HUES6 (cell line): ENCODE measurements around the gene HEXD.

ENCODE experiments used
- H3K27ac ChIP-seq: 2 replicates; pipeline ENCODE4 v1.7.0; 2013; ENCODE audit warnings: low read depth, mild to moderate bottlenecking, low read length, inconsistent platforms
- H3K27me3 ChIP-seq: 2 replicates; pipeline ENCODE4 v1.6.1; 2013; ENCODE audit warnings: low read length; ENCODE audit not compliant: control insufficient read depth, insufficient read depth
- H3K36me3 ChIP-seq: 2 replicates; pipeline ENCODE4 v1.6.1; 2013; ENCODE audit warnings: low read length; ENCODE audit not compliant: control insufficient read depth, insufficient read depth
- H3K4me1 ChIP-seq: 2 replicates; pipeline ENCODE4 v1.6.1; 2013; ENCODE audit warnings: low read length; ENCODE audit not compliant: control insufficient read depth, insufficient read depth
- H3K4me3 ChIP-seq: 2 replicates; pipeline ENCODE4 v1.5.1; 2013; ENCODE audit warnings: low read depth, low read length
- H3K9ac ChIP-seq: one replicate; pipeline ENCODE4 v1.6.1; 2013; ENCODE audit warnings: mild to moderate bottlenecking, low read length
- H3K9me3 ChIP-seq: 2 replicates; pipeline ENCODE4 v1.6.1; 2013; ENCODE audit warnings: low read depth, low read length; ENCODE audit not compliant: control insufficient read depth, insufficient read depth

HEXD gene

DNA sequence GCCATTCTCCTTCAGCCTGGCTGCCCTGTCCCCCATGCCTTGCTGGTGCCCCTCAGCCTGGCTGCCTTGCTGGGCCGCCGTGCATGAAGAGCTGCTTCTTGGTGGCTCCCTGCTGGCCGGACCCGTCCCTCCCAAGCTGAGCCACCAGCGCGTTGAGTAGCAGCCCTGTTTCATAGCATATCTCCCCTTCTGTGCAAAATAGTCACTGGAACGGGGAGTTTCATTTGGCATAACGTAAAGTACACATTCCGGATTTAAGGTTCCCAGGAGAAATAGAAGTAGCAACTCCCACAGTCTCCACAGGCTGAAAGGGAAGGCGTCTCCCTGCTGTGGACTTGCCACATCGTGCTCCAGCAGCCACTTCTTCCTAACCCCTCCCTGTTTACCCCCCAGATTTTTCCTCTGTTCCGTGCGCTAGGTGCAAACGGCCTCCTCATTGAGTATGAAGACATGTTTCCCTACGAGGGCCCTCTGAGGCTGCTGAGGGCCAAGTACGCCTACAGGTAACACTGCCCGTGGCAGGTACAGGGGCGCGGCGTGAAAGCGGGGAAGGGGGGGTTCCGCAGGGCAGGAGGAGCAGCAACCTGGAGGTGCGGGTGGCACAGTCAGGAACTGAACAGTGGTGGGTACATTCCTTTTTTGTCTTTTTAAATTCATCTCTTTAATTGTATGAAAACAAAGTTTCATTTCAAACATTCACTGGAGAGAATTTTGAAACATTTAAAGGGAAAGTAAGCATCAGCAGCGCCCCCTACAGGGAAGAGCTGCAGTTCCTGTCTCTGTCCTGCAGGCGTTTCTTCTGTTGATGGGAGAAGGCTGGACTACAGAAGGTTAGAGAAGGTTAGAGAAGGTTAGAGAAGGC, 6.1 kb downstream of the HEXD start:
- no peak overlapping the region for H3K27ac ChIP-seq
- no peaks in the 10 kb centered on the region for H3K4me1 ChIP-seq
- no peak overlapping the region for H3K4me3 ChIP-seq
- no peak overlapping the region for H3K9ac ChIP-seq
- H3K9me3 ChIP-seq, result peaks cover 3% of the 10 kb centered on the region; the same call in 1 of the 2 replicates
- no peaks in the 10 kb centered on the region for H3K27me3 ChIP-seq
- H3K36me3 ChIP-seq, result peaks cover 5% of the 10 kb centered on the region; the same call in 1 of the 2 replicates

DNA sequence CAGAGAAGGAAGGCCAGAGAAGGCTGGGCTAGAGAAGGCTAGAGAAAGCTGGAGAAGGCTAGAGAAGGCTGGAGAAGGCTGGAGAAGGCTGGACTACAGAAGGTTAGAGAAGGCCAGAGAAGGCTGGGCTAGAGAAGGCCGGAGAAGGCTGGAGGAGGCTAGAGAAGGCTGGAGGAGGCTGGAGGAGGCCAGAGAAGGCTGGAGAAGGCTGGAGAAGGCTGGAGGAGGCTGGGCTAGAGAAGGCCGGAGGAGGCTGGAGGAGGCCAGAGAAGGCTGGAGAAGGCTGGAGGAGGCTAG, 6.7 kb downstream of the HEXD start:
- Histone ChIP-seq H3K36me3 (peaks cover 5% of the 10 kb centered on the region; the same call in 1 of the 2 replicates), H3K27ac (no peak overlapping the region), H3K27me3 (no peaks in the 10 kb centered on the region), H3K4me1 (no peaks in the 10 kb centered on the region), H3K9ac (no peak overlapping the region), H3K4me3 (no peak overlapping the region), H3K9me3 (peaks cover 3% of the 10 kb centered on the region; the same call in 1 of the 2 replicates)

DNA sequence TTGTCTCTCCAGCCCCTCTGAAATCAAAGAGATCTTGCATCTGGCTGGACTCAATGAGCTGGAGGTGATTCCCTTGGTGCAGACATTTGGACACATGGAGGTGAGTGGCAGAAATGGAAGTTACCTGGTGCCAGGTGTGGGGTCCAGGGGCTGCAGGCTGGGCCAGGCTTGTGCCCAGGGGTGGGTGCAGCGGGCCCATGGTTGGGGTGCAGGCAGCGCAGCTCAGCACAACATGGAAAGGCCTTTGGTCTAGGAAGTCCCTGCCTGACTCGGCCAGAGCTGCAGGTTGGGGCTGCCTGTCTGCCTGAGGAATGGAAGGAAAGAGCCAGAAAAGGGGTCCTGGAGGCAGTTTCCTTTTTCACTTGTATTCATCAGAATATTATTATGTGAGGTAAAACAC, 10.4 kb downstream of the HEXD start:
- H3K27ac ChIP-seq, result no peak overlapping the region
- H3K4me3 ChIP-seq, result no peak overlapping the region

DNA sequence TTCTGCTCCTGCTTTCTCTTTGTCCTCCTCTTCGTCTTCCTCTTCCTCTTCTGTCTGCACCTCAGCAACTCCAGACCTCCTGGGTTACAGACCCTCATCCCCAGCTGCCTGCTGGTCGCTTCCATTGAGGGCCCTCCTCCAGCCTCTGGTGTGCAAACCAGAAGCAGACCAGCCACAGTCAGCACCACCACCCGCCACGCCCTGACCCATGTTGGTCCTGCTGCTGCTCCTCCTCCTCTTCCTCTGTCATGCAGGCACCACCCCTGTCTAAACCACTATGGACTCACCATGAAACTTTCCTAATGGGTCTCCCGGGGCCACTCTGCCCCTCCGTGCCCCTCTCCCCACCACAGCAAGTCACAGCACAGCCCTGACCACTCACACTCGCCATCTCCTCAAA, 11.7 kb downstream of the HEXD start:
- H3K4me3 ChIP-seq, result no peak overlapping the region
- H3K4me1 ChIP-seq, result no peaks in the 10 kb centered on the region
- H3K36me3 ChIP-seq, result peaks cover 6% of the 10 kb centered on the region
- H3K9me3 ChIP-seq, result no peaks in the 10 kb centered on the region
- no peak overlapping the region for H3K9ac ChIP-seq
- no peaks in the 10 kb centered on the region for H3K27me3 ChIP-seq
- H3K27ac ChIP-seq, result no peak overlapping the region

More for the DNA sequence above, 10.4 kb downstream of the HEXD start:
- no peak overlapping the region for H3K9ac ChIP-seq
- H3K4me1 ChIP-seq, result no peaks in the 10 kb centered on the region
- peaks cover 4% of the 10 kb centered on the region for H3K36me3 ChIP-seq
- H3K27me3 ChIP-seq, result no peaks in the 10 kb centered on the region
- no peaks in the 10 kb centered on the region for H3K9me3 ChIP-seq

DNA sequence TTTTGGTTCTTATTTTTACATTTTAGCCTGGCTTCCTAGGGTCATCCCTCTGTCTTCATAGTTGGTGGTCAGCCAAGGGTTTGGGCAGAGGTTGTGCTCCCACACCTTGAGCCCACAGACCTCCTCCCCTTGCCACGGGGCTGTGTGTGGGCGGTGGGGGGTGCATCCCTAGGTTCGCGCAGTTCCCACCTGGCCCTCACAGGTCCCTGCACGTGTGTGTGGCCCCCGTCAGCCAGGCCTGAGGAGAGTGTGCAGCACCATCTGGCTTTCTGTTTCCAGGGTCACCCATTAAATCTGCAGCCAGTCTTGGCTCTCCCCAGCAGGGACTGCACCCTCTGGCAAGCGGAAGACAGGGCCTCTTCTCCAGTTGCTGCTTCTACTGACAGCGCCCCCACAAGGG, 13.9 kb downstream of the HEXD start:
- Histone ChIP-seq H3K4me1 (no peaks in the 10 kb centered on the region), H3K9me3 (no peaks in the 10 kb centered on the region), H3K27ac (no peak overlapping the region), H3K36me3 (peaks cover 7% of the 10 kb centered on the region), H3K4me3 (no peak overlapping the region), H3K27me3 (no peaks in the 10 kb centered on the region), H3K9ac (no peak overlapping the region)

DNA sequence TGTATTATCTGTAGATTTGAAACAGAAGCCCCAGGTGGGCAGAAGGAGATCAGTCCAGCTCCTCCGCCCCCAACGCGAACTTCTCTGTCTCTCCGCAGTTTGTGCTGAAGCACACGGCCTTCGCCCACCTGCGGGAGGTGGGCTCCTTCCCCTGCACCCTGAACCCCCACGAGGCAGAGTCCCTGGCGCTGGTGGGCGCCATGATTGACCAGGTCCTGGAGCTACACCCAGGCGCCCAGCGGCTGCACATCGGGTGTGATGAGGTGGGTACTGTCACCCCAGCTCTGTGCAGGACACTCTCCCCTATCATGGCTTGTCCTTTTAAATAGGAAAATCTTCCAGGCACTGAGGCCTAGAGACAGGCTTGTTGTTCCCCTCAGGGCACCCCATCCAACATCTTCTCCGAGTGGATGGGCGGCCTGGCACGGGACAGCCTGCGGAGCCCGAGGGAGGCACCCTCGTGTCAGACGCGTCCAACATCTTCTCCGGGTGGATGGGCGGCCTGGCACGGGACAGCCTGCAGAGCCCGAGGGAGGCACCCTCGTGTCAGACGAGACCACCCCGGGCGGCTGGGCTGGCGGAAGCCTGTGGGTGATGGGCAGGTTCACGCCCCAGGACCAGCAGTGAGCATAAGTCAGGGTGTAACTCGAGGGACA, 15.5 kb downstream of the HEXD start:
- no peak overlapping the region for H3K9ac ChIP-seq
- peaks cover 15% of the 10 kb centered on the region for H3K36me3 ChIP-seq
- no peaks in the 10 kb centered on the region for H3K9me3 ChIP-seq
- H3K27ac ChIP-seq, result no peak overlapping the region
- H3K4me3 ChIP-seq, result no peak overlapping the region
- no peaks in the 10 kb centered on the region for H3K27me3 ChIP-seq
- H3K4me1 ChIP-seq, result no peaks in the 10 kb centered on the region

DNA sequence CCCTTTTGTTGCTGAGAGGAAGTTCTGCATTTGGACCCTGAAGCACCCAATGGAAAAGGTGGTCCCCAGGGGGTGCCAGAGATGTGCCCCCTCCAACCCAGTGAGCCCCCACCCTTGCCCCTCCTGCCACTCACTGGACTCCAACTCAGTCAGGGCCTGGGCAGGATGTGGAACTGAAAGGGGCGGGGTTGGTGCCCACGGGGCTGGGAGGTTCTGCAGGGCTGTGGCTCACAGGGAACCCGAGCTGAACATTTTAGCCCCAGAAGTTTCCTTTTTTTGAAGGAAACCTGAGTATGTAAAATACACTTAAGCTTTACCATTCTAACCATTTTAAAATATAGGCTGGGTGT, 16.0 kb downstream of the HEXD start:
- Histone ChIP-seq H3K9me3 (no peaks in the 10 kb centered on the region), H3K27me3 (no peaks in the 10 kb centered on the region), H3K27ac (no peak overlapping the region), H3K9ac (no peak overlapping the region), H3K4me3 (no peak overlapping the region), H3K4me1 (no peaks in the 10 kb centered on the region), H3K36me3 (peaks cover 15% of the 10 kb centered on the region)

DNA sequence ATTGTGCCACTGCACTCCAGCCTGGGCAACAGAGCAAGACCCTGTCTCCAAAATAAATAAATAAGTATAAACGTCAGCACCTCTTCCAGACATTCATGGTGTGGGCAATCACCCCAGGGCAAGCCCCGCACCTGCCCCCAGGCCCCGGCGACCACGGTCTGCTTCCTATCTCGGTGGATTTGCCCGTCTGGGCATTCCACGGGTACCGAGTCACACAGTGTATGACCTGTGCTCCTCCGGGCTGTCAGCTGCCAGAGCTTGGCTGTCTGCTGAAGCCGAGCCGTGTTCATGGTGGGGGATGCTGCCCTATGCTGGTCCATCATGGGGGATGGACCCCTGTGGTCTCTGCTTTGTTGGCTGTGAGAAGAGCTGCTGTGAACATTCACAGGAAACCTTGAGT, 17.0 kb downstream of the HEXD start:
- Histone ChIP-seq H3K9ac (no peak overlapping the region), H3K27me3 (no peaks in the 10 kb centered on the region)

DNA sequence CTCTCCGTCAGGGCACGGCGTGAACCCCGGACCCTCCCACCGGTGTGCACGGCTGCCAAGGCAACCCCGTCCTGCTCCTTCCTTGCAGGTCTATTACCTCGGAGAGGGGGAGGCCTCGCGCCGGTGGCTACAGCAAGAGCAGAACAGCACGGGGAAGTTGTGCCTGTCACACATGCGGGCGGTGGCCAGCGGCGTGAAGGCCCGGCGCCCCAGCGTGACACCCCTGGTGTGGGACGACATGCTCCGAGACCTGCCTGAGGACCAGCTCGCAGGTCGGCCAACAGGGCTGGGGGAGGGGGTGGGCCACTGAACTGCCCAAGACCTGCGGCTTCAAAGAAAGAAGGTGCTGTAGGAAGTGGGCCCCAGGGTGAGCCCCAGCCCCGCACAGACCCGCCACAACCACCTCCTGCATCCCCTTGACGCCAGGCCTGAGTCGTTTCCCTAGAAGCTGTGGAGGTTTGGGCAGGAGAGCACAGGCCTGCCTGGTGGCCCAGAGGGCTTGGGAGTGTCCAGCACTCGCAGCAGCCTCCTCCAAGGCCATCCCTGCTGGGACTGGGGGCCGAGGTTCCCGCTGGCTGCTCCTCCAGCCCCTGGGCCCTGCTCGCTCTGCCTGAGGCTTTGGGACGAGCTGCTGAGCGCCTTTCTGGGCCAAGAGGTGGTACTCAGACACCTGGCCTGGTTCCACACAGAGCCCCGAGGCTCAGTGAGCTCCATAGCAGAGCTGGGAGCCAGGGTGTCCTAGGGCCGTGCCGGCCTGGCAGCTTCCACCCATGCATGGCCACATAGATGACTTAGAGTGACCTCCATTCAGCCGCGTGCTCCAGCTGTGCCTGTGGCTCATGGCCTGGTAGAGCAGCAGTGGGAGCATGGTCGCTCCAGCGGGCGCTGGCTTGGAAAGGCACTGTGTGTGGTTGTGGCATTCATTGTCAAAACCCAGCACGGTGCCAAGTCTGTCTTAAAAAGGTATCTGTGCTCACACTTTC, 17.7 kb downstream of the HEXD start:
- H3K4me3 ChIP-seq, result no peak overlapping the region
- H3K9ac ChIP-seq, result no peak overlapping the region
- no peaks in the 10 kb centered on the region for H3K27me3 ChIP-seq
- H3K4me1 ChIP-seq, result 0 out of 2 replicates have a peak, but pooled peaks cover 3% of the 10 kb centered on the region
- peaks cover 15% of the 10 kb centered on the region for H3K36me3 ChIP-seq
- H3K27ac ChIP-seq, result no peak overlapping the region
- no peaks in the 10 kb centered on the region for H3K9me3 ChIP-seq

More for the DNA sequence above, 17.0 kb downstream of the HEXD start:
- H3K4me3 ChIP-seq, result no peak overlapping the region
- H3K27ac ChIP-seq, result no peak overlapping the region
- H3K4me1 ChIP-seq, result no peaks in the 10 kb centered on the region
- H3K36me3 ChIP-seq, result peaks cover 15% of the 10 kb centered on the region
- no peaks in the 10 kb centered on the region for H3K9me3 ChIP-seq

DNA sequence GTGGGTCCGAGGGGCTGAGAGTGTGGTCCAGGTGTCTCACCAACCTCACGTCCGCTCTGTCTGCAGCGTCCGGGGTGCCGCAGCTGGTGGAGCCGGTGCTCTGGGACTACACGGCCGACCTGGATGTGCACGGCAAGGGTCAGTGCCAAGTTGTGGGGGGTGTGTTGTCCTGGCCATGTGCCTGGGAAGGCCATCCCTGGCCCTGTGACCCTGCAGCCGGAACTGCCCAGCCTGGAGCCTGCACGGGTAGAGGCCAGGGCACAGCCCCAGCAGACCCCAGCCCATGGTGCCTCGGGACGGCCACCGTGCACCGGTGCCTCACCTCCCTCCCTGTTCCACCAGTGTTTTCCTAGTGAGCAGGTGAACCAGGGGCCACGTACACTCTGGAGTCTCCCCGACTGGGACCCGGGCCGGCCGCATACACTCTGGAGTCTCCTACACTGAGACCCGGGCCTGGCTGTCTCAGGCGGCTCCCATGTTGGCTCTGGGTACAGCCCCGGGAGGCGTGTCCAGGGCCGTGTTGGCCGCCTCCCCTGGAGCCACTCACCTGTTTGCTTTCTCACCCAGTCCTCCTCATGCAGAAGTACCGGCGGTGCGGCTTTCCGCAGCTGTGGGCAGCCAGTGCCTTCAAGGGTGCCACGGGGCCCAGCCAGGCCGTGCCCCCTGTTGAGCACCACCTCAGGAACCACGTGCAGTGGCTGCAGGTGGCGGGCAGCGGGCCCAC, 18.6 kb downstream of the HEXD start:
- Histone ChIP-seq H3K27ac (no peak overlapping the region), H3K27me3 (no peaks in the 10 kb centered on the region), H3K36me3 (peaks cover 16% of the 10 kb centered on the region), H3K9ac (no peak overlapping the region), H3K4me1 (peaks cover 7% of the 10 kb centered on the region; the same call in 1 of the 2 replicates), H3K4me3 (no peak overlapping the region), H3K9me3 (no peaks in the 10 kb centered on the region)
